ENCODE results near the gene DTL. TPM values are rescaled to one million over a fixed set of nuclear protein-coding genes. Genes with fewer than 3 reads are reported as not detected.

The DTL gene
- total and polyA plus RNA-seq, 2 of the 13 experiments (the other 11 are each of a cell fraction or from before 2014, with no cell fraction given): 10.4 to 32.8 TPM

- TF ChIP-seq SP140L (CRISPR knock-in tag; IDR thresholded peaks at IDR 0.05; ENCODE audit: borderline replicate concordance): peak; percentile 61; the same call in 1 of the 2 replicates
- peak; percentile 65; the same call in 1 of the 2 replicates for TF ChIP-seq ZNF747 (CRISPR knock-in tag; IDR thresholded peaks at IDR 0.05; ENCODE audit: borderline replicate concordance)
- TF ChIP-seq HIVEP1 (CRISPR knock-in tag; IDR thresholded peaks at IDR 0.05): peak; percentile 30; the same call in 1 of the 2 replicates
- peak; percentile 70 for TF ChIP-seq MED1 (CRISPR knock-in tag; IDR thresholded peaks at IDR 0.05)
- no peak; the same call in none of the 2 replicates for TF ChIP-seq ZNF264 (CRISPR knock-in tag; IDR thresholded peaks at IDR 0.05)
- peak; percentile 43 for TF ChIP-seq ZFP90 (CRISPR knock-in tag; IDR thresholded peaks at IDR 0.05; ENCODE audit: borderline replicate concordance)
- TF ChIP-seq KLF9 (CRISPR knock-in tag; IDR thresholded peaks at IDR 0.05; ENCODE audit: low read depth): 0 out of 2 replicates have a peak, but pooled peaks have one; percentile 48
- TF ChIP-seq NFKBIZ (CRISPR knock-in tag; IDR thresholded peaks at IDR 0.05): 0 out of 2 replicates have a peak, but pooled peaks have one; percentile 23
- peak; percentile 74 for TF ChIP-seq YEATS4 (CRISPR knock-in tag; IDR thresholded peaks at IDR 0.05; ENCODE audit: borderline replicate concordance)
- TF ChIP-seq BORCS8-MEF2B (CRISPR knock-in tag; IDR thresholded peaks at IDR 0.05): peak; percentile 81; the same call in 1 of the 2 replicates
- TF ChIP-seq SRF (IDR thresholded peaks at IDR 0.05; ENCODE audit: low read depth, low read length): no peak
- TF ChIP-seq, protein P1, sequence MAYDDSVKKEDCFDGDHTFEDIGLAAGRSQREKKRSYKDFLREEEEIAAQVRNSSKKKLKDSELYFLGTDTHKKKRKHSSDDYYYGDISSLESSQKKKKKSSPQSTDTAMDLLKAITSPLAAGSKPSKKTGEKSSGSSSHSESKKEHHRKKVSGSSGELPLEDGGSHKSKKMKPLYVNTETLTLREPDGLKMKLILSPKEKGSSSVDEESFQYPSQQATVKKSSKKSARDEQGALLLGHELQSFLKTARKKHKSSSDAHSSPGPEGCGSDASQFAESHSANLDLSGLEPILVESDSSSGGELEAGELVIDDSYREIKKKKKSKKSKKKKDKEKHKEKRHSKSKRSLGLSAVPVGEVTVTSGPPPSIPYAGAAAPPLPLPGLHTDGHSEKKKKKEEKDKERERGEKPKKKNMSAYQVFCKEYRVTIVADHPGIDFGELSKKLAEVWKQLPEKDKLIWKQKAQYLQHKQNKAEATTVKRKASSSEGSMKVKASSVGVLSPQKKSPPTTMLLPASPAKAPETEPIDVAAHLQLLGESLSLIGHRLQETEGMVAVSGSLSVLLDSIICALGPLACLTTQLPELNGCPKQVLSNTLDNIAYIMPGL (CRISPR knock-in tag; IDR thresholded peaks at IDR 0.05; ENCODE audit: borderline replicate concordance in 1 of 2, low read depth in 1 of 2): peak; percentile 96
- TF ChIP-seq, protein P2, sequence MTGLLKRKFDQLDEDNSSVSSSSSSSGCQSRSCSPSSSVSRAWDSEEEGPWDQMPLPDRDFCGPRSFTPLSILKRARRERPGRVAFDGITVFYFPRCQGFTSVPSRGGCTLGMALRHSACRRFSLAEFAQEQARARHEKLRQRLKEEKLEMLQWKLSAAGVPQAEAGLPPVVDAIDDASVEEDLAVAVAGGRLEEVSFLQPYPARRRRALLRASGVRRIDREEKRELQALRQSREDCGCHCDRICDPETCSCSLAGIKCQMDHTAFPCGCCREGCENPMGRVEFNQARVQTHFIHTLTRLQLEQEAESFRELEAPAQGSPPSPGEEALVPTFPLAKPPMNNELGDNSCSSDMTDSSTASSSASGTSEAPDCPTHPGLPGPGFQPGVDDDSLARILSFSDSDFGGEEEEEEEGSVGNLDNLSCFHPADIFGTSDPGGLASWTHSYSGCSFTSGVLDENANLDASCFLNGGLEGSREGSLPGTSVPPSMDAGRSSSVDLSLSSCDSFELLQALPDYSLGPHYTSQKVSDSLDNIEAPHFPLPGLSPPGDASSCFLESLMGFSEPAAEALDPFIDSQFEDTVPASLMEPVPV (CRISPR knock-in tag; IDR thresholded peaks at IDR 0.05): peak; percentile 70; the same call in 1 of the 2 replicates
- TF ChIP-seq ZMAT3 (CRISPR knock-in tag; conservative IDR thresholded peaks at IDR 0.05): peak; percentile 74; the same call in 1 of the 2 replicates
- peak; percentile 32 for TF ChIP-seq KDM2A (CRISPR knock-in tag; IDR thresholded peaks at IDR 0.05; ENCODE audit: borderline replicate concordance, low read depth)
- peak; percentile 41; the same call in 1 of the 2 replicates for TF ChIP-seq ESRRA (CRISPR knock-in tag; IDR thresholded peaks at IDR 0.05; ENCODE audit: low read depth)
- no peak for TF ChIP-seq ZBTB20 (CRISPR knock-in tag; IDR thresholded peaks at IDR 0.05; ENCODE audit: borderline replicate concordance, low read depth)
- no peak for TF ChIP-seq BHLHE40 (IDR thresholded peaks at IDR 0.05; ENCODE audit: low read length)
- TF ChIP-seq SALL2 (CRISPR knock-in tag; IDR thresholded peaks at IDR 0.05): peak; percentile 65; the same call in 1 of the 2 replicates
- TF ChIP-seq ARNT2 (CRISPR knock-in tag; IDR thresholded peaks at IDR 0.05; ENCODE audit: low read depth): peak; percentile 85
- TF ChIP-seq ZNF737 (CRISPR knock-in tag; IDR thresholded peaks at IDR 0.05; ENCODE audit: borderline replicate concordance): no peak
- TF ChIP-seq, protein P3, sequence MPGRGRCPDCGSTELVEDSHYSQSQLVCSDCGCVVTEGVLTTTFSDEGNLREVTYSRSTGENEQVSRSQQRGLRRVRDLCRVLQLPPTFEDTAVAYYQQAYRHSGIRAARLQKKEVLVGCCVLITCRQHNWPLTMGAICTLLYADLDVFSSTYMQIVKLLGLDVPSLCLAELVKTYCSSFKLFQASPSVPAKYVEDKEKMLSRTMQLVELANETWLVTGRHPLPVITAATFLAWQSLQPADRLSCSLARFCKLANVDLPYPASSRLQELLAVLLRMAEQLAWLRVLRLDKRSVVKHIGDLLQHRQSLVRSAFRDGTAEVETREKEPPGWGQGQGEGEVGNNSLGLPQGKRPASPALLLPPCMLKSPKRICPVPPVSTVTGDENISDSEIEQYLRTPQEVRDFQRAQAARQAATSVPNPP (CRISPR knock-in tag; IDR thresholded peaks at IDR 0.05): 0 out of 2 replicates have a peak, but pooled peaks have one; percentile 61
- peak; percentile 87 for TF ChIP-seq MAX (IDR thresholded peaks at IDR 0.05)
- TF ChIP-seq MLX (CRISPR knock-in tag; IDR thresholded peaks at IDR 0.05): 0 out of 2 replicates have a peak, but pooled peaks have one; percentile 13
Observed at GRCh38 chr1:212035123-212035834, at the start of gene DTL, which contains the start of gene INTS7 (continued).

Data from HepG2 (cell line).